A549 (cell line): Measurements from ENCODE around the gene MCOLN1. TPM values are rescaled to one million over a fixed set of nuclear protein-coding genes. Genes with fewer than 3 reads are reported as not detected.
A peak's percentile ranks its signal among the peaks of the same experiment; 100 is the strongest.

ENCODE experiments used
- ATAC-seq, 2 experiments: fragments of 200-7000 bp in 1 of 2; fragments of >200 bp in 1 of 2; cut with Nextera tagmentation in 1 of 2; cut with Tn5 transposase in 1 of 2; 3 replicates each; pipeline versions ENCODE4 v1.8.0 to v1.9.1; 2018 to 2020; ENCODE audit warnings: mild to moderate bottlenecking in 1 of 2, moderate library complexity in 1 of 2
- CTCF ChIA-PET: fragments of 300-600 bp; sonication (Branson Sonifier 250); formaldehyde crosslinking; extraction: SDS; loops from one replicate; lab custom pipeline; 2021; ENCODE audit warnings: antibody characterized with exemption, inconsistent platforms; lab: Yijun Ruan, JAX
- POLR2A ChIA-PET: fragments of 350-600 bp; formaldehyde crosslinking; extraction: SDS; loops from one replicate; lab custom pipeline; 2021; ENCODE audit warnings: antibody characterized with exemption, inconsistent platforms; lab: Yijun Ruan, JAX
- DNase-seq, 2 experiments: peaks; one replicate each; pipeline versions ENCODE4 v3.0.0 to v3.0.0-alpha.2; 2011 to 2016; ENCODE audit warnings: low read depth in 1 of 2, low spot score in 1 of 2
- FAIRE-seq: peaks from 2 replicates; lab custom pipeline; 2011; peaks lifted over from hg19 to GRCh38; lab: Jason Lieb, UNC
- H3K27ac ChIP-seq, 2 experiments: fragments of >200 bp; sonication (Bioruptor Twin); formaldehyde crosslinking; 3 replicates each; pipeline ENCODE4 v1.5.1; 2016 to 2017
- H3K4me1 ChIP-seq: fragments of >200 bp; sonication (Bioruptor Twin); formaldehyde crosslinking; 3 replicates; pipeline ENCODE4 v1.6.1; 2016
- H3K4me2 ChIP-seq: fragments of >200 bp; sonication (Bioruptor Twin); formaldehyde crosslinking; 3 replicates; pipeline ENCODE4 v1.6.1; 2016
- H3K4me3 ChIP-seq: fragments of >200 bp; sonication (Bioruptor Twin); formaldehyde crosslinking; 3 replicates; pipeline ENCODE4 v1.5.1; 2016
- H3K9me3 ChIP-seq: fragments of >200 bp; sonication (Bioruptor Twin); formaldehyde crosslinking; 3 replicates; pipeline ENCODE4 v1.6.1; 2016
- CBX2 ChIP-seq: fragments of 200-600 bp; sonication (generic); IDR thresholded peaks from 2 replicates; pipeline ENCODE4 v1.6.1; 2016; ENCODE audit warnings: low read depth, mild to moderate bottlenecking, borderline replicate concordance
- CHD2 ChIP-seq: fragments of 150-350 bp; IDR thresholded peaks from 2 replicates; pipeline ENCODE4 v1.6.1; 2014; ENCODE audit warnings: low read length; ENCODE audit not compliant: partially characterized antibody
- EP300 ChIP-seq, 2 experiments: fragments of >200 bp; sonication (Bioruptor Twin); formaldehyde crosslinking; IDR thresholded peaks; 2 replicates in 1 of 2; 3 replicates in 1 of 2; pipeline ENCODE4 v1.6.1; 2016 to 2017
- ESRRA ChIP-seq: fragments of 150-350 bp; IDR thresholded peaks from 2 replicates; pipeline ENCODE4 v1.6.1; 2014; ENCODE audit warnings: mild to moderate bottlenecking, low read length, borderline replicate concordance
- FOSB ChIP-seq: fragments of 250-450 bp; sonication (Bioruptor Pico); IDR thresholded peaks from 2 replicates; pipeline ENCODE4 v1.5.0; 2020; ENCODE audit warnings: mild to moderate bottlenecking, moderate library complexity
- FOSL2 ChIP-seq, 2 experiments: fragments of 450-650 bp in 1 of 2; fragments of >200 bp in 1 of 2; sonication (Bioruptor Twin) in 1 of 2; formaldehyde crosslinking; IDR thresholded peaks; 2 replicates each; pipeline versions ENCODE4 v1.5.0 to v1.6.1; 2016 to 2020; ENCODE audit warnings: mild to moderate bottlenecking in 1 of 2, moderate library complexity in 1 of 2
- GATA3 ChIP-seq: IDR thresholded peaks from 2 replicates; pipeline ENCODE4 v1.6.1; 2012; ENCODE audit warnings: borderline replicate concordance
- HOXB13 ChIP-seq: fragments of 250-450 bp; sonication (Bioruptor Pico); IDR thresholded peaks from 2 replicates; pipeline ENCODE4 v1.5.0; 2020; ENCODE audit warnings: low read depth, mild to moderate bottlenecking, moderate library complexity
- MYC ChIP-seq: IDR thresholded peaks from 2 replicates; pipeline ENCODE4 v1.6.1; 2012; ENCODE audit warnings: mild to moderate bottlenecking, inconsistent platforms, low read length, improper control_type of control experiment, borderline replicate concordance
- NFE2L2 ChIP-seq: fragments of 150-350 bp; conservative IDR thresholded peaks from 2 replicates; pipeline ENCODE4 v1.6.1; 2014; ENCODE audit warnings: low read length
- POLR2A ChIP-seq: IDR thresholded peaks from 2 replicates; pipeline ENCODE4 v1.6.1; 2012; ENCODE audit warnings: mild to moderate bottlenecking, low read length
- RAD21 ChIP-seq, 2 experiments: fragments of >200 bp in 1 of 2; sonication (Bioruptor Twin) in 1 of 2; formaldehyde crosslinking in 1 of 2; IDR thresholded peaks in 1 of 2; conservative IDR thresholded peaks in 1 of 2; 2 replicates in 1 of 2; 3 replicates in 1 of 2; pipeline ENCODE4 v1.6.1; 2012 to 2018; ENCODE audit warnings: inconsistent platforms in 1 of 2
- SMC3 ChIP-seq: fragments of >200 bp; sonication (Bioruptor Twin); formaldehyde crosslinking; IDR thresholded peaks from 3 replicates; pipeline ENCODE4 v1.6.1; 2018; ENCODE audit warnings: inconsistent platforms
- TFCP2L1 ChIP-seq: fragments of 250-450 bp; sonication (Bioruptor Pico); IDR thresholded peaks from 2 replicates; pipeline ENCODE4 v1.5.0; 2021; ENCODE audit warnings: mild to moderate bottlenecking
- TP53 ChIP-seq: fragments of 250-450 bp; sonication (Bioruptor Pico); IDR thresholded peaks from 2 replicates; pipeline ENCODE4 v1.5.0; 2021; ENCODE audit warnings: mild to moderate bottlenecking, moderate library complexity
- ZC3H11A ChIP-seq: fragments of 450-650 bp; IDR thresholded peaks from 2 replicates; pipeline ENCODE4 v1.6.1; 2014; ENCODE audit warnings: antibody characterized with exemption, mild to moderate bottlenecking
- WGBS: methylation state at CpG from one replicate; pipeline ENCODE4 v1.1.6; 2017; ENCODE audit errors: missing lambda C conversion rate; 5-methylcytosine and 5-hydroxymethylcytosine counted together
- polyA plus RNA-seq, 4 experiments: library from polyadenylated mRNA; depleted of rRNA in 3 of 4; stranded (reverse); fragments of >200 nt; fragmentation: RNase III in 1 of 4; extraction: RNeasy Plus Mini Kit Qiagen cat#74134 plus additional on column Dnase treatment in 1 of 4; gene quantifications; 2 replicates in 3 of 4; 3 replicates in 1 of 4; pipeline ENCODE4 v1.2.3, GENCODE V29; 2011 to 2017
- TF ChIP-seq, protein P1 (sequence below): IDR thresholded peaks from 2 replicates; pipeline ENCODE4 v1.6.1; 2012
- TF ChIP-seq, protein P2 (sequence below): fragments of >200 bp; sonication (Bioruptor Twin); formaldehyde crosslinking; IDR thresholded peaks from 3 replicates; pipeline ENCODE4 v1.6.1; 2016
- TF ChIP-seq, protein P3 (sequence below): IDR thresholded peaks from 2 replicates; pipeline ENCODE4 v1.6.1; 2012; ENCODE audit warnings: low read depth, borderline replicate concordance
- TF ChIP-seq, protein P4 (sequence below): IDR thresholded peaks from 2 replicates; pipeline ENCODE4 v1.6.1; 2012

The MCOLN1 gene
- polyA plus RNA-seq, 2 of the 4 experiments (the other 2 are of a cell fraction) = 13.1 to 13.4 TPM

DNA sequence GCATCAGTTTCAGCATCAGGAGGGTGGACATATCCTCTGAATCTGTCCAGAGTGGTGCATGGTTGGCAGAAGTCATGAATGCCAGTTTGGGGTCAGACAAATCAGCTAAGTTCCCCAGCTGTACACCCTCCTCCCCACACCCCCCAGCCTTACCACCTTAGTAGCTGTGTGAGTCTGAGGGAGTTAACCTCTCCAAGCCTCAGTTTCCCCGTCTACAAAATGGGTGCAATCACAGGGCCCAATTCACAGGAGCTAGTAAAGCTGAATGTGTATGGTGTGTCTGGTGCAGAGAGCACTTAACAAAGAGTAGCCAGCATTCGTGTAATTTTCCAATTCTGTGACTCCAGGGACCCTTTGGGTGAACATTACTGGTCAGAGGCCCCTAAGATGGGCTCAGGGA lies 19.9 kb upstream of the MCOLN1 start:
- Histone ChIP-seq H3K27ac (no peak overlapping the region), H3K4me3 (no peak overlapping the region), H3K9me3 (no peaks in the 10 kb centered on the region), H3K4me1 (peaks cover 14% of the 10 kb centered on the region), H3K4me2 (no peak overlapping the region)
- POLR2A ChIA-PET = no interaction called here
- 30% methylated on average over 2 of the region's 2 CpGs for WGBS
- CTCF ChIA-PET = no interaction called here
- FAIRE-seq (no peak), ATAC-seq (no peak), DNase-seq (no peak)
- TF ChIP-seq POLR2A = no peak
- no peak for TF ChIP-seq SMC3
- TF ChIP-seq HOXB13 (CRISPR knock-in tag) = no peak
- TF ChIP-seq, protein P1, sequence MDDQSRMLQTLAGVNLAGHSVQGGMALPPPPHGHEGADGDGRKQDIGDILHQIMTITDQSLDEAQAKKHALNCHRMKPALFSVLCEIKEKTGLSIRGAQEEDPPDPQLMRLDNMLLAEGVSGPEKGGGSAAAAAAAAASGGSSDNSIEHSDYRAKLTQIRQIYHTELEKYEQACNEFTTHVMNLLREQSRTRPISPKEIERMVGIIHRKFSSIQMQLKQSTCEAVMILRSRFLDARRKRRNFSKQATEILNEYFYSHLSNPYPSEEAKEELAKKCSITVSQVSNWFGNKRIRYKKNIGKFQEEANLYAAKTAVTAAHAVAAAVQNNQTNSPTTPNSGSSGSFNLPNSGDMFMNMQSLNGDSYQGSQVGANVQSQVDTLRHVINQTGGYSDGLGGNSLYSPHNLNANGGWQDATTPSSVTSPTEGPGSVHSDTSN = no peak
- no peak for TF ChIP-seq CHD2
- no peak for TF ChIP-seq CBX2
- TF ChIP-seq, protein P2, sequence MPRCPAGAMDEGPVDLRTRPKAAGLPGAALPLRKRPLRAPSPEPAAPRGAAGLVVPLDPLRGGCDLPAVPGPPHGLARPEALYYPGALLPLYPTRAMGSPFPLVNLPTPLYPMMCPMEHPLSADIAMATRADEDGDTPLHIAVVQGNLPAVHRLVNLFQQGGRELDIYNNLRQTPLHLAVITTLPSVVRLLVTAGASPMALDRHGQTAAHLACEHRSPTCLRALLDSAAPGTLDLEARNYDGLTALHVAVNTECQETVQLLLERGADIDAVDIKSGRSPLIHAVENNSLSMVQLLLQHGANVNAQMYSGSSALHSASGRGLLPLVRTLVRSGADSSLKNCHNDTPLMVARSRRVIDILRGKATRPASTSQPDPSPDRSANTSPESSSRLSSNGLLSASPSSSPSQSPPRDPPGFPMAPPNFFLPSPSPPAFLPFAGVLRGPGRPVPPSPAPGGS = no peak
- no peak for TF ChIP-seq MYC
- TF ChIP-seq, protein P3, sequence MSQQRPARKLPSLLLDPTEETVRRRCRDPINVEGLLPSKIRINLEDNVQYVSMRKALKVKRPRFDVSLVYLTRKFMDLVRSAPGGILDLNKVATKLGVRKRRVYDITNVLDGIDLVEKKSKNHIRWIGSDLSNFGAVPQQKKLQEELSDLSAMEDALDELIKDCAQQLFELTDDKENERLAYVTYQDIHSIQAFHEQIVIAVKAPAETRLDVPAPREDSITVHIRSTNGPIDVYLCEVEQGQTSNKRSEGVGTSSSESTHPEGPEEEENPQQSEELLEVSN = no peak
- TF ChIP-seq NFE2L2 = no peak
- TF ChIP-seq TFCP2L1 = no peak
- no peak for TF ChIP-seq ESRRA
- no peak for TF ChIP-seq EP300 (IDR thresholded peaks at IDR 0.05)
- TF ChIP-seq, protein P4, sequence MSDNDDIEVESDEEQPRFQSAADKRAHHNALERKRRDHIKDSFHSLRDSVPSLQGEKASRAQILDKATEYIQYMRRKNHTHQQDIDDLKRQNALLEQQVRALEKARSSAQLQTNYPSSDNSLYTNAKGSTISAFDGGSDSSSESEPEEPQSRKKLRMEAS = no peak

DNA sequence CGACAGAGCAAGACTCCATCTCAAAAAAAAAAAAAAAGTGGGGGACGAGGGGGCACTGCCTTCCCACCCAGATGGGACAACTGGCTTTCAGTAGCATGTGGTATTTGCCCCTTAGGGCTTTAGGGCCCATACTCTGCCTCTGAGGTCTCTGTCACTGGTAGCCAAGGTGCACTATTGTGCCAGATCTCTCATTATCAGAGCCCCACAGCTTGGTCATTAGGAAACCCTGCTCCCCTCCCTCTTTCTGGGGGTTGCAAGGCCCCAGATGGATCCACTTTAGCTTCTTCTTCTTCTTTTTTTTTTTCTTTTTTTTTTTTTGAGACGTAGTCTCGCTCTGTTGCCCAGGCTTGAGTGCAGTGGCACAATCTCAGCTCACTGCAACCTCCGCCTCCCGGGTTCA lies 17.7 kb upstream of the MCOLN1 start:
- H3K9me3 ChIP-seq = no peaks in the 10 kb centered on the region
- no peak for ATAC-seq
- no peak overlapping the region for H3K27ac ChIP-seq
- FAIRE-seq = no peak
- no peak overlapping the region for H3K4me2 ChIP-seq
- POLR2A ChIA-PET = no interaction called here
- no peak for DNase-seq
- WGBS = 88% methylated on average over 5 of the region's 6 CpGs
- TF ChIP-seq TP53 (CRISPR knock-in tag) (no peak), SMC3 (no peak), FOSL2 (IDR thresholded peaks at IDR 0.05) (no peak), FOSL2 (CRISPR knock-in tag; IDR thresholded peaks at IDR 0.05) (no peak), ZC3H11A (no peak), RAD21 (conservative IDR thresholded peaks at IDR 0.05 in 1 of 2, IDR thresholded peaks at IDR 0.05 in 1 of 2) (no peak), FOSB (CRISPR knock-in tag) (no peak)
- TF ChIP-seq, all 56 proteins: peak for 0
- CTCF ChIA-PET = no interaction called here
- no peak overlapping the region for H3K4me3 ChIP-seq
- peaks cover 23% of the 10 kb centered on the region for H3K4me1 ChIP-seq

DNA sequence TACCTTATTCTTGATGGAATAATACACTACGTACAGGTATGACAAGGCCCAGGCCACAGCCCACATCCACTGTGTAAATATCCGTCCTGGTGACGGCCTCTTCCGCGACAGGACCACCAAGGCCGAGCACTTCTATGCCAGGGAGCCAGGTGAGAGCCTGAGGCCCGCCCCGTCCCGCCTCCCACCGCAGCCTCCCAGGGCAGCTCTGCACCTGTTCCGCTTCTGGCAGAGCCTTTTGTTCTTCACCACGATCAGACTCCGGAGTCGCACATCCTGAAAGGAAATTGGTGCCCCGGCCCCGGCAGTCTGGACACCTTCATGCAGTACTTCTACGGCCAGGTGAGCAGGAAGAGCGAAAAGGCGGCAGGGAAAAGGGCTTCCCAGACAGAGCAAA lies 17.1 kb upstream of the MCOLN1 start:
- no peak for DNase-seq

More for the DNA sequence above, 17.1 kb upstream of the MCOLN1 start:
- FAIRE-seq (no peak), ATAC-seq (no peak)
- peak overlapping the region; percentile 98 for H3K4me2 ChIP-seq
- ChIA-PET CTCF (no interaction called here), POLR2A (interaction anchor here (0.5 to 1.6 kb wide), 4 partner anchors 8 to 1003 kb away, joined by 3 to 12 read pairs (median 4); a partner anchor contains a TSS)
- peaks cover 23% of the 10 kb centered on the region for H3K4me1 ChIP-seq
- TF ChIP-seq GATA3 = no peak
- H3K4me3 ChIP-seq = peak overlapping the region; percentile 57
- 92% methylated on average over 14 of the region's 19 CpGs for WGBS
- H3K9me3 ChIP-seq = no peaks in the 10 kb centered on the region
- peak overlapping the region; percentile 82 to 85 for H3K27ac ChIP-seq
